ENCODE results near the gene EXOC7.

The EXOC7 gene

DNA sequence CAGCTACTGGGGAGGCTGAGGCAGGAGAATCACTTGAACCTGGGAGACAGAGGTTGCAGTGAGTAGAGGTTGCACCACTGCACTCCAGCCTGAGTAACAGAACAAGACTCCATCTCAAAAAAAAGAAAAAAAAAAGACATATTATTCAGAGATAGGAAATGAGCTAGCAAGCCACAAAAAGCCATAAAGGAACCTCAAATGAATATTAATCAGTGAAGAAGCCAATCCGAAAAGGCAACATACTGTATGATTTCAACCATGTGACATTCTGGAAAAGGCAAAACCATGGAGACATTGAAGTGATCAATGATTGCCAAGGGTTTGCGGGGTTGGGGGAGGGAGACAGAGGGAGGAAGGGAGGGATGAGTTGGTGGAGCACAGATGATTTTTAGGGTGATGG lies 8.4 kb upstream of the EXOC7 start:
- H3K36me3 Mint-ChIP-seq = no peaks in the 10 kb centered on the region
- no peak overlapping the region for H3K27ac Mint-ChIP-seq
- ATAC-seq = no peak
- H3K4me3 Mint-ChIP-seq = no peak overlapping the region
- H3K4me1 Mint-ChIP-seq = no peaks in the 10 kb centered on the region
- no peaks in the 10 kb centered on the region for H3K27me3 Mint-ChIP-seq
- peaks cover 6% of the 10 kb centered on the region for H3K9me3 Mint-ChIP-seq

DNA sequence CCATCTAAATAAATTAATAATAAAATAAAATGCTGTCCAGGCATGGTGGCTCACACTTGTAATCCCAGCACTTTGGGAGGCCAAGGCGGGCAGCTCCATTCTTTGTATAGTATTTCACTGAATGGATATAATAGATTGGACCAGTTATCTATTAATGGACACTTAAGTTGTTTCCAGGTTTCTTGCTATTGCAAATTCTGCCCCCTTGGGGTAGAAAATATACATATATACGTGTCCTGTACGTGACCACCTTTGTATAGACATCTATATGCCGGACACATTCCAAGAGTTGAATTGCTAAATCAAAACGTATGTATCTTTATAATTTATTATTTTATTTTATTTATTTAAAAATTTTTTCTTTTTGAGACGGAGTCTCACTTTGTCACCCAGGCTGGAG lies 3.9 kb upstream of the EXOC7 start:
- Mint-ChIP-seq H3K27me3 (no peaks in the 10 kb centered on the region), H3K9me3 (no peaks in the 10 kb centered on the region), H3K4me3 (no peak overlapping the region), H3K4me1 (peaks cover 6% of the 10 kb centered on the region), H3K27ac (no peak overlapping the region), H3K36me3 (no peaks in the 10 kb centered on the region)
- ATAC-seq = no peak

DNA sequence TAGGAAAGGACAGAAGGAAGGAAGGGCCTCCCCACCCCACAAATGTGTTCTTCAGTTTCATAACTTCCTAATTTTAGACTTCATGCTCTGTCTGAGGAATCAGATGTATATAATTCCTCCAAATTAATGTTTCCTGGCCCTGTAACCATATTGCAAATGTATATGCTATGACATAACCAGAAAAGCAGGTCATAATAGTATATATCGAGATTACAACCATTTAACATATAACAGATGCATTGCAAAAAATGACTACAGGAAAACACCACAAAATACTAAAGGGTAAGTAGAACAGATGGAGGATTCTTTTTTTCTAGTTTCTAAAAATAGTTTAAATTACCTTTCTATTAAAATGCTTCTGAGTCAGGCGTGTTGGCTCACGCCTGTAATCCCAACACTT lies 3.1 kb upstream of the EXOC7 start:
- Mint-ChIP-seq H3K9me3 (no peaks in the 10 kb centered on the region), H3K27ac (no peak overlapping the region), H3K4me1 (peaks cover 7% of the 10 kb centered on the region), H3K4me3 (no peak overlapping the region), H3K27me3 (no peaks in the 10 kb centered on the region), H3K36me3 (peaks cover 1% of the 10 kb centered on the region)
- ATAC-seq = no peak

DNA sequence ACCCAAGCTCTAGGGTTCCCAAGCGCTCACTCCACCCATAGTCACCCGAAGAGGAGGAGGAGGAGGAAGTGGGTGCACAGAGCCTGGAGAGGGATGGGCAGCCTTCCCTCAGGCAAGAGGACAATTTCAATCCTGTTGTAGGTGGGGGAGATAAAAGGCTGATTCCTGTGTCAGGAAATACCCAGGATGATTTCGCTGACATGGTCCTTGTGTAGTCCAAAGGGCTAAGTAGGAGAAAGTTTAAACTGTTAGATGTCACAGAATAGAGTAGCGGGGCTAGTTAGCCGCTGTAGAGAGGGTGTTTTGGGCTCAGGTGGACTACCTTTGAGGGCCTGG lies 1.3 kb upstream of the EXOC7 start:
- H3K27me3 Mint-ChIP-seq = no peaks in the 10 kb centered on the region
- H3K36me3 Mint-ChIP-seq = peaks cover 14% of the 10 kb centered on the region
- H3K9me3 Mint-ChIP-seq = no peaks in the 10 kb centered on the region
- peak overlapping the region; percentile 62 for H3K4me3 Mint-ChIP-seq
- peak overlapping the region; percentile 91 for H3K27ac Mint-ChIP-seq
- ATAC-seq = no peak
- peaks cover 18% of the 10 kb centered on the region for H3K4me1 Mint-ChIP-seq

DNA sequence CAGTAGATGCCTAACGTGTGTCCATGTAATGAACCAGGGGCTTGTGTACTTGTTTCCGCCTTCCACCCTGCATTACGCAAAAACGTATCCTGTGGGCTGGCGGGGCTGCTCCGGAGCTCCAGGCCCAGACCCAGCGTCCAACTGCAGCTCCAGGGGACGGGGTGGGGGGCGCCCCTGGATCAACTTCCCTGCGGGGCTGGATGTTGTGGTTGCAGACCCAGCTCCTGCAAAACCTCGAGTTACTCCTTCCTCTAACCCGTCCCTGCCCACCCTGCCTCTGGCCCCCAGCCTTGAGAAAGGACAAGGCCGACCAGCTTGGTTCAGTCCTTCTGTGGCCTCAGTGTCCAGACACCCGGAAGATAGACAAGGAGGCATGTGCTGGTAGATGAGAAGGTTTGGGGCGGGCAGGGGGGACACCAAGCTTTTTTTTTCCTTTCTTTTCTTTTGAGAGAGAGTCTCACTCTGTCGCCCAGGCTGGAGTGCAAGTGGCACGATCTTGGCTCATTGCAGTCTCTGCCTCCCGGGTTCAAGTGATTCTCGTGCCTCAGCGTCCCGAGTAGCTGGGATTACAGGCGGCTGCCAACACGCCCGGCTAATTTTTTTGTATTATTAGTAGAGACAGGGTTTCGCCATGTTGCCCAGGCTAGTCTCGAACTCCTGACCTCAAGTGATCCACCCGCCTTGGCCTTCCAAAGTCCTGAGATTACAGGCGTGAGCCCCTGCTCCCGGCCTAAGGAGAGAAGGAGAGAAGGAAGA lies 731 bp upstream of the EXOC7 start:
- peak overlapping the region; percentile 91 for H3K27ac Mint-ChIP-seq
- no peaks in the 10 kb centered on the region for H3K9me3 Mint-ChIP-seq
- H3K4me1 Mint-ChIP-seq = peaks cover 20% of the 10 kb centered on the region
- peaks cover 19% of the 10 kb centered on the region for H3K36me3 Mint-ChIP-seq
- no peak for ATAC-seq
- H3K27me3 Mint-ChIP-seq = no peaks in the 10 kb centered on the region
- peak overlapping the region; percentile 91 for H3K4me3 Mint-ChIP-seq

DNA sequence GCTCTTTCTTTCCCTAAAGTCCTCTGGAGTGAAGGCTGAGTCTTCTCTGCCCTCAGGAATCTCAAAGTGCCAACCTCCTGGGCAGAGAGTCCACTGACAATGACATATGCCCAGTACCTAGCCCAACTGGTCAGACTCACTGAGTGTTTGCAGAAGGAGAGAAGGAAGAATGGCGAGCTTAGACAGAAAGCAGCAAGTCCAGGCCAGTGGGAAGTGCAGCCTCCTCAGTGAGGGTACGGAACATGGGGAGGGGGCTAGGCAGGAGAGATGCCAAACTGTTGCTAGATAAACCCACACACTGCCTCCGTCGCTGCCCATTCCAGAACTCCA lies 678 bp downstream of the EXOC7 start:
- Mint-ChIP-seq H3K27ac (peak overlapping the region; percentile 91), H3K4me3 (peak overlapping the region; percentile 91), H3K36me3 (peaks cover 27% of the 10 kb centered on the region), H3K4me1 (peaks cover 20% of the 10 kb centered on the region), H3K27me3 (no peaks in the 10 kb centered on the region), H3K9me3 (no peaks in the 10 kb centered on the region)
- ATAC-seq = no peak

DNA sequence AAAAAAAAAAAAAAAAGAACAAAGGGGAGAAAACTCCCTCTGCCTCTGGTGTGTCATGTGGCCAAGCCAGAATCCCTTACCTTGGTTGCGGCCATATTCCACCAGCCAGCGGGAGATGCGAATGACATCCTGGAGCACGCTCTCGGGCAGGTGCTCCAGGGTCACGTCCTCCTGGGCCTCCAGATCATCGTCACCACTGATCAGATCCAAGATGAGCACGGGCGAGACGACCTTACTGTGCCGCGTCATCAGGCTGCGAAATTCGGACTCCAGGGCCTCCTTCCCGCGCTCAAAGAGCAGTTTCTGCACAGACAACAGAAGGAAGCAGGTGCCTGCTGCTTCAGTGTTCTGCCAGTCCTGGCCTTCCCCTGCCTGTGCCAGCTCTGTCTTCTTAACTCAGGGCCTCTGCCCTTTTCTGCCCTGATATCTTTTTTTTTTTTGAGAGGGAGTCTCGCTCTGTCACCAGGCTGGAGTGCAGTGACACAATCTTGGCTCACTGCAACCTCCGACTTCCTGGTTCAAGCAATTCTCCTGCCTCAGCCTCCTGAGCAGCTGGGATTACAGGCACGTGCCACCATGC lies 5.8 kb downstream of the EXOC7 start:
- H3K27ac Mint-ChIP-seq = no peak overlapping the region
- peaks cover 60% of the 10 kb centered on the region for H3K36me3 Mint-ChIP-seq
- no peaks in the 10 kb centered on the region for H3K27me3 Mint-ChIP-seq
- H3K4me1 Mint-ChIP-seq = peaks cover 22% of the 10 kb centered on the region
- no peak overlapping the region for H3K4me3 Mint-ChIP-seq
- H3K9me3 Mint-ChIP-seq = no peaks in the 10 kb centered on the region
- ATAC-seq = no peak

DNA sequence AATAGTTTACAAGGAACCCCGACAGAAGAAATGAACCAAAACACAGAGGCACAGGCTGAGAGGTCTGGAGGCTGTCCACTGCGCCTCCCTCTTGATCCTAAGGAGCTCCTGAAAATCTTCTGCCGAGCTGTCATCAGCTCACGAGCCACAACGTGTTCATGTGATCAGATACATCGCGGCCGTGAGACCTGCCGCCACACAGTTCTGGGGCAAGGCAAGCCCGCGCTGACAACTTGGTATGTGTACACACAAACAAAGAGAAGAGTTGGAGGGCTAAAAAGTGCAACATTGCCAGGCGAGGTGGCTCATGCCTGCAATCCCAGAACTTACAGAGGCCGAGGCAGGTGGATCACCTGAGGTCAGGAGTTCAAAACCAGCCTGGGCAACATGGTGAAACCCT lies 7.6 kb downstream of the EXOC7 start:
- Mint-ChIP-seq H3K27ac (no peak overlapping the region), H3K4me1 (peaks cover 11% of the 10 kb centered on the region), H3K27me3 (no peaks in the 10 kb centered on the region), H3K4me3 (no peak overlapping the region), H3K36me3 (peaks cover 67% of the 10 kb centered on the region), H3K9me3 (no peaks in the 10 kb centered on the region)
- ATAC-seq = no peak

DNA sequence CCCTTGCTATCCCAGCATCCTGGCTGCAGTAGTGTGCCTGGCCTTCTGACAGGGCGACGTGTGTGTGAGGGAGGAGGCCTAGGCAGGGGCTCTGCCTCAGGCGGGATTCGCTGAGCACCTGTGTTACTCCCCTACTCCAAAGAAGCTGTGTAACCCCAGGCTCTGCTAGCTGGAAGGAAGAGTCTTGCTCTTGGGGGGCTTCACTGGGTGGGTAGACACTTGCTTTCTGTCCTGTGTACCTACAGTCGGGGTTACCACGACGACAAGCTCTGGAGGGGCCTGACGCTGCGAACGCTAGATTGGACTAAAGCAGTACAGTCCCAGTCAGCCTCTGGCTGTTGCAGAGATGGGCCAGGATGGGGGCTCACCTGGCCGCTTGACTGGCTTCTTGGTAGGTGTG lies 9.5 kb downstream of the EXOC7 start:
- Mint-ChIP-seq H3K4me3 (no peak overlapping the region), H3K4me1 (peaks cover 4% of the 10 kb centered on the region), H3K9me3 (no peaks in the 10 kb centered on the region), H3K27ac (no peak overlapping the region), H3K36me3 (peaks cover 68% of the 10 kb centered on the region), H3K27me3 (no peaks in the 10 kb centered on the region)
- no peak for ATAC-seq

DNA sequence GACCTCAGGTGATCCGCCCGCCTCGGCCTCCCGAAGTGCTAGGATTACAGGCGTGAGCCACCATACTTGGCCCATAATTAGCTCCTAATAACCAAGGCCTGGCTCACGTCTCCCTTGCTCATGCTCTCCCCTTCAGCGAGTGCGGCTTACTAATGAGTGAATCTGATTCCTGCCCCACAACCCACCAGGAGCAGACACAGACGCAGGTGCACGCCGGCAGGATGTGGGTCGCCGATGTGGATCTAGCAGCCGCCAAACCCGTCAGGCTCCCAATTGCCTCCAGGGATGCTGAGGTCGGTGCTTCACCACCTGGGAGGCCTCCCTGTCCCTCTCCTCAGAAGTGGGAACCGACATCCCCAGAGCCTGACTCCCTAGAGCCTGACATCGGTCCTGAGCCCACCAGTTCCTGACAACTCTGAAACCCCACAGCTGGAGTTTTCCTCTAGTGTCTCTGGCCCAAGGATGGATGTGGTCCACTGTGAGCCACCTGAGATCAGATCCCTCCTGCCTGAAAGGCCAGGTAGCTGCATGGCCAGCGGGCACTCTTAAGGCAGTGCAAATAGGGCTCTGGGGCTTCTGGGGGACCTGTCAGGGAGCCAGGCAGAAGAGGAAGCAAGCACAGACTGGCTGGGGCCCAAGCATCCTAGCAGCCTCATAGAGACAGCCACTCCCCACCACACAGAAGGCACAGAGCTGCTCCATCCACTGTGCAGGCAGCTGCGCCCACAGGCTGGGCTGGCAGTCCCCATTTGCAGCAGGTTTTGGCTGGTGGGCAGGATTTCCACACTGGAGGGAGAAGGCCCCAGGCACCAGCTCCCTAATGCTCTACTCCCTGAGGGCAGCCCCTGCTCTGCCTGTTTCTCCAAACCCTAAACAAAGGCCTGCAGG lies 10.8 kb downstream of the EXOC7 start:
- no peak for ATAC-seq
- Mint-ChIP-seq H3K4me3 (no peak overlapping the region), H3K27ac (no peak overlapping the region), H3K27me3 (no peaks in the 10 kb centered on the region), H3K36me3 (peaks cover 72% of the 10 kb centered on the region), H3K4me1 (peaks cover 4% of the 10 kb centered on the region), H3K9me3 (no peaks in the 10 kb centered on the region)

DNA sequence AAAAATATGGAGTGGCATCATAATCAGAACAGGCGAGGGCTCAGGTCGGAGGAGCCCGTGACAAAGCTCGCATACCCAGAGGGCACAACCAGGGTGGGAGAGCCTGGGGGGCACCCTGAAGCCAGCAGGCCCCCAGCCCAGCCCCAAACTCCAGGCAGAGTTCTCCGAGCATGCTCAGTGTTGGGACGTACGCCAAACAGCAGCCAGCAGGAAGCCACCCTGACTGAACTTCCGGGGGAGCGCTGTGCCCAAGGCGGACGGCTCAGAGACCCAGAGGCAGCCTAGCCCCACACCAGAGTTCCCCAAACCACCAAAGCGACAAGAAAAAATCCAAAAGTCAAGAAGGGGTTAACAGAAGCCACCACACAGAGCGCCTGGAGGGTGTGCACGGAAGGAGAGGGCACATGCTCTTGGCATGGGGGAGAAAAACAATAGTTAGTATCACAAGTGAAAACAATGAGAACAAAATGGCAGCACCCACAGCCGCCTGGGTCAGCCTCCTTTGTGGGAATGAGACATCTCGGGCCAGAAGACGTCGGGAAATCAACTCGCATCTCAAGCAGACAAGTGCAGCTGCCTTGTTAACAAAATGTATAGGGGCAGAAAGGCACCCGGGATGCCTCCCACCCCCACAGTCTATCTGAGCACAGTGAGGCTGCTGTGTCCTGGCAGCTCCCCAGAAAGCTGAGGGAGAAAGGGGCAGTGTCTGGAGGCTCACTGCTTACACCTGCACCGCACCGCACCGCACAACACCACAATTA lies 11.9 kb downstream of the EXOC7 start:
- no peak for ATAC-seq
- peaks cover 71% of the 10 kb centered on the region for H3K36me3 Mint-ChIP-seq
- H3K9me3 Mint-ChIP-seq = no peaks in the 10 kb centered on the region
- no peaks in the 10 kb centered on the region for H3K27me3 Mint-ChIP-seq
- no peak overlapping the region for H3K4me3 Mint-ChIP-seq
- no peak overlapping the region for H3K27ac Mint-ChIP-seq
- peaks cover 4% of the 10 kb centered on the region for H3K4me1 Mint-ChIP-seq

DNA sequence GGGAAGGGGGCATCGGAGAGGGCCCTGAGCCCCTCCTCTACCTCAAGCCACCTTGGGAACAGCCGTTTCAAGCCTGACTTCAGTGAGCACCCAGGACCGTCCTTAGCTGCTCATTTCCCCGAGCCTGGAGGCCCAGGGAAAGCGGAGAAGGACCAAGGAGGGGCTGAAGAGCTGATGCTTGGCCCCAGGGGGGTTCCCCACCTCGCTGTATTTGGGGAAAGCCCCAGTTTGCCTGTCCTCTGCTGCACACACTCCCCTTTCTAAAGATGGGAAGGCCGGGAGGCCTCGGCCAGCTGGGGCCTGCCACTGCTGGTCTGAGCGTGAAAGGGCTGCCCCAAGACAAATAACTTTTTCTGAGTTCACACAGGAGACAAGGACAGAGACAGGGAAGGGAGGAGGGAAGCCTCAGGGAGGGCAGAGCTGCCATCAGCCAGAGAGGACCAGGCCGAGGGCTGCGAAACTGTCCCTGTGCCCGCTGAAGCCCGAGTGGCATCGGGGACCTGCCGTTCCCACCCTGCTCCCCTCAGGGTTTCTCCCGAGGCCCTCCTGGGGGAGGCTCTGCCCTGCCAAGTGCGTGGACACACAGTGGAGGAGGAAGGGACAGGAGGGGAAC lies 13.0 kb downstream of the EXOC7 start:
- Mint-ChIP-seq H3K4me1 (no peaks in the 10 kb centered on the region), H3K27me3 (no peaks in the 10 kb centered on the region), H3K4me3 (no peak overlapping the region), H3K9me3 (no peaks in the 10 kb centered on the region), H3K36me3 (peaks cover 75% of the 10 kb centered on the region), H3K27ac (no peak overlapping the region)
- ATAC-seq = no peak

DNA sequence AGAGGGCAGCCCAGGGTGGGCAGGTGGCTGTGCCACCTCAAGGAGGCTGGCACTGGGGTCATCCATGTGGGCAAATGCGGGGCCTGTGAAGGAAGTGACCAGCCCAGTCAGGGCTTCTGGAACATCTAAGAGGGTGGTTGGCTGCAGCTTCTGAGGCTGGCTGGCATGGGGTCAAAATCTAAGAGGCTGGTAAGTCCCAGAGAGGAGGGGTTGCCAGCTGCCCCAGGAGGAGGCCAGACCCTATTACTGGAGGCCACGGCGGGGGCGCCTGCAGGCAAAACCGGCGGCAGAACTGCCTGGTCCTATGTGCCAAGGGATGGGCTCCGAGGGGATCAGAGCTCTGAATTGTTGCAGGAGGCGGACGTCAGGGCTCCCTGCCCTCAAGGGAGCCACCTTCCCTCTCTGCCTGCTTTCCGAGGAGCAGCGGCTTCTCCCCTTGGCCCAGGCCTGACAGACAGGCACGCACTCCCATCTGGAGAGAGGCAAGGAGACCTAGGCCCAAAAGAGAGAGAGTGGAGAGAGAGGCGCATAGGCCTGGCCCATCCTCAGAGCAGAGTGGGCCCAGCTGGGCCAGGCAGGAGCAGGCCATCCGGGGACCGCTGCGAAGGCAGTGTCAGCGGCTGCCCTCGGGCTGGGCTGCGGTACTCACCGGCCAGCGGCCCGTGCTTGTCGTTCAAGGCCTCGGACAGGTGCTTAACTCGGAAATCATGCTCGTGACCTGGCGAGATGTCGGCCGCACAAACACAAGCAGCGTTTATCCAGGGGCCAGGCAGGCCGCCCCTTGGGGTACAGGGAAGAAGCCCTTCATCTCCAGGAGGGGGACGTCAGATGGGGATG lies 13.7 kb downstream of the EXOC7 start:
- Mint-ChIP-seq H3K27me3 (no peaks in the 10 kb centered on the region), H3K9me3 (no peaks in the 10 kb centered on the region), H3K27ac (no peak overlapping the region), H3K4me1 (no peaks in the 10 kb centered on the region), H3K36me3 (peaks cover 77% of the 10 kb centered on the region), H3K4me3 (no peak overlapping the region)
- no peak for ATAC-seq

DNA sequence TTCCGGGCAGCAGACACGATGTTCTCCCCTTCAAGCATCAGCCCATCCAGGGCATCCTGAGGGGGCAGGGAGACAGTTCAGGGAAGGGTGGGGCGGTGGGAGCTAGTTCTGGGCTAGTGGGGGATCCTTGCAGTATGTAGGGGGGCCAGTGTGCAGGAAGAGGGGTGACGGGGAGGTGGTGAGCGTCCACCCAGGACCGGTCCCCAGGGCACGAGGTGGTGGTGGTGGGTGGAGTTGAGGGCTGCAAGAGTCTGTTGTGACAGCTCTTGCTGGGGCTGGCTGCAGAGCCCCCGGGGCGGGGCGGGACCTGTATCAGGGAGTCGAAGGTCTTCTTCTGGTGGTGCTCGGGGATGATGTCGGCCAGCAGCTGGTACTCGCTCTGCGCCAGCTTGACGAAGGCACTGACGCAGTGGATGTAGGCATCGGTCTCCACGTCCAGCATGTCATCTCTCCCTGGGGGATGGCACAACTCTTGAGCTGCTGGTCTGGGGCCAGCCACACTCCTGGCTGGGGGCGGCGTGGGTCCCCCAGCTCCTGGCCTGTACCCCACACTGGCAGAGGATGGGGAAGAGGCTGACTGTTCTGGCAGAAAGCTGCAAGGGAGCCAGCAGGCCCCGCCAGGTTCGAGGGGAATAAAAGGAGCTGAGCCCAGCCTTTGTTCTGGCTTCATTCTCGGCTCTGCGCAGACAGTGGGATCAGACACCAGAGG lies 14.6 kb downstream of the EXOC7 start:
- H3K4me1 Mint-ChIP-seq = no peaks in the 10 kb centered on the region
- peaks cover 77% of the 10 kb centered on the region for H3K36me3 Mint-ChIP-seq
- H3K27me3 Mint-ChIP-seq = no peaks in the 10 kb centered on the region
- no peak overlapping the region for H3K4me3 Mint-ChIP-seq
- H3K27ac Mint-ChIP-seq = no peak overlapping the region
- no peaks in the 10 kb centered on the region for H3K9me3 Mint-ChIP-seq
- no peak for ATAC-seq

Data from stimulated activated memory B cell treated with anti-CD40 and anti-IgM and Interleukin-4, amounts not matched to agents 10 μg/mL and 1 μg/mL and 100 μg/mL, for 72 hours (primary cell).